Eye (tissue), 1 donor: ENCODE results near the gene ANXA3.
"Not testable (repeated sequence)": the region's sequence is repeated elsewhere in the genome, so short reads cannot be mapped to it uniquely, and the experiment has no call there.

Experiments used
- DNase-seq: peaks from one replicate; pipeline ENCODE4 v3.0.0-alpha.2; 2015

The ANXA3 gene

GRCh38 chr4:78544678-78545077 lies 6.9 kb upstream of the ANXA3 start:
- no peak for DNase-seq

GRCh38 chr4:78545275-78546246 lies 6.0 kb upstream of the ANXA3 start:
- DNase-seq = no peak

- not testable (repeated sequence) for DNase-seq
Measured at GRCh38 chr4:78547899-78548298, 3.7 kb upstream of the ANXA3 start.

GRCh38 chr4:78548889-78549288 lies 2.7 kb upstream of the ANXA3 start:
- not testable (repeated sequence) for DNase-seq

GRCh38 chr4:78552389-78553042 lies 946 bp downstream of the ANXA3 start:
- no peak for DNase-seq

GRCh38 chr4:78553043-78553396 lies 1.4 kb downstream of the ANXA3 start:
- DNase-seq = no peak

GRCh38 chr4:78553529-78554060 lies 2.0 kb downstream of the ANXA3 start:
- DNase-seq = no peak

- no peak for DNase-seq
Measured at GRCh38 chr4:78556665-78557064, 5.1 kb downstream of the ANXA3 start.

- no peak for DNase-seq
Measured at GRCh38 chr4:78557841-78558240, 6.3 kb downstream of the ANXA3 start.

- no peak for DNase-seq
Measured at GRCh38 chr4:78558410-78558809, 6.8 kb downstream of the ANXA3 start.

GRCh38 chr4:78560296-78560963 lies 8.9 kb downstream of the ANXA3 start:
- no peak for DNase-seq

- peak; percentile 45 for DNase-seq
Measured at GRCh38 chr4:78561677-78562076, 10.1 kb downstream of the ANXA3 start.

- no peak for DNase-seq
Measured at GRCh38 chr4:78562687-78563086, 11.1 kb downstream of the ANXA3 start.

GRCh38 chr4:78565971-78566372 lies 14.4 kb downstream of the ANXA3 start:
- DNase-seq = no peak

- no peak for DNase-seq
Measured at GRCh38 chr4:78566834-78567499, 15.4 kb downstream of the ANXA3 start.

- no peak for DNase-seq
Measured at GRCh38 chr4:78567500-78568060, 16.0 kb downstream of the ANXA3 start.

- no peak for DNase-seq
Measured at GRCh38 chr4:78568640-78569305, 17.2 kb downstream of the ANXA3 start.

- DNase-seq = peak; percentile 67
Measured at GRCh38 chr4:78569306-78569821, 17.8 kb downstream of the ANXA3 start.

- DNase-seq = no peak
Measured at GRCh38 chr4:78570117-78570516, 18.5 kb downstream of the ANXA3 start.

GRCh38 chr4:78571804-78572203 lies 20.2 kb downstream of the ANXA3 start:
- no peak for DNase-seq

GRCh38 chr4:78578674-78579425 lies 27.3 kb downstream of the ANXA3 start:
- DNase-seq = no peak
